NCI-H1092 (cell line): ENCODE results near the gene HPCAL4.

Source experiments
- DNase-seq: peaks from one replicate; lab custom pipeline; 2025; lab: John Stamatoyannopoulos, UW

Gene HPCAL4

DNA sequence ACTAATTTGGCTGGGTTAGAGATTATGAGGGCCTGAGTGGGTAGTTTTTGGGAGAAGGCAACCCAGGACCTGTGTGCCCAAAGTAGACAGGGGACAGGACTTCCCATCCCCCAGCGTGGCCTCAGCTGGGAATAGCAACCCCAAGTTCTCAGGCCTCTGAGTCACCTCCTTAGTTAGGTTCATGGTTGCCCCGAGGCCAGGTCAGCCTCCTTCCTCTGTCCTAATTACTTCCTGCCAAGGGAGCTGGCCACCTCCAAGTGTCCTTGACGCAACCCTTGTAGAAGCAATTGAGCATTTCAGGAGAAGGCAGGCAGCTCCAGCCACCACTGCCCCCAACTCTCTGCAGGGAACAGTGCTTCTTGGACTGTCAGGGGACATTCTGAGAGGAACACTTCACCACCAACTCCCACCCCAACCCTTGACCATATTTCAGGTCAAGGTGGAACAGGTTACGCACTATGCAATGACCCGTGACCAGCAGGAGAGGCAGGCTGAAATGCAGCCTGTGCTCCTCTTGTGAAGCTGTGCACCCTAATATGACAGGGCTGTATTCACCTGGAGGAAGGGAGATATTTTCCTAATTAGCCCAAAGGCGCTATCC lies 14.2 kb downstream of the HPCAL4 start:
- no peak for DNase-seq

DNA sequence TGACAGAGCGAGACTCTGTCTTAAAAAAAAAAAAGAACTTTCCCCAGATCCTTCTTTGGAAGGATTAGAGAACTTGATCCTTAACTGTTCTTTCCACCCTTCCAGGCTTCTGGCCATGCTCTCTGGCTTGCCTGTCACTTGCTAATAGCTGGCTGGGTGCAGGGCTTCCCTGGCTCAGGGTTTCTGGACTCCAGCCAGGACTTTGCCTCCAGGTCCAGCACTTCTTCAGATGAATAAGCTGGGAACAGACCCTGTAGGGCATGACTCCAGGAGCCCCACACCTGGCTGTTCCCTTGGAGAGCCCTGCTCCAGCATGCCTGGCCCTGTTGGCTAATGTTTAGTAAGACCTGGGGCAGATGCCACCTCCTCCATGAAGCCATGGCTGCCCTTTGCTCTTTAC lies 16.0 kb downstream of the HPCAL4 start:
- no peak for DNase-seq

DNA sequence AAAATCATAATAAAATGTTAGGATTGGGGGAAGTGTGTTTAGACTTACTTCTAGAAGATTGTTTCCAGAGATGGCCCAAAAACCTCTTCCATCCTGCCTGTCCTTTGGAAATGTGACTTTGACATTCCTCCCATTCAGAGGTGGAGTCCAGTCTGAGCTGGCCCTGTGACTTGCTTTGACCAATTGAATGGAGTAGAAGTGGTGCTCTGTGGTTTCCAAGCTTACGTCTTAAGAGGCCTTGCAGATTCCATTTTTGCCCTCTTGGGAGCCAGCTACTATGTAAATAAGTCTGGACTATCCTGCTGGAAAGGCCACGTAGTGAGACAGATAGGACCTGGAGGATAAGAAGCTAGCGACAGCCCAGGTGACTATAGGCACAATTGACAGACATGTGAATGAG lies 18.0 kb downstream of the HPCAL4 start:
- no peak for DNase-seq

DNA sequence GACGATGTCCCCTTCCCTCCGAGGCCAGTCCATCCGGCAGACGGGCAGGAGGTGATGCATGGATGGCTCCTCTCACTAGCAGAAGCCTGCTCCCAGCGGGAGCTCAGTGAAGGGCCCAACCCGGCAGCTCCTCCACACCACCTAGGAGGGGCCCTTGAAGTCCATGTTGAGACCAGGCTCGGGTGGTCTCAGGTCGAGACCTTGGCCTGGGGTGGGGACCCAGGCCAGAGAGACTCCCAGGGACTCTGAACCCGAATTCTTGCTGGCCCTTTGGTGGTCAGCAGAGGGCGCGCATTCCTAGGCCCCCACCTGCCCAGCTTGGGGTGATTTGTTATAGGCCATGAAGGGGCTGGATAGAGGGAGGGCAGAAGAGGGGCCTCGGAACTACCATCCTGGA lies 18.7 kb downstream of the HPCAL4 start:
- DNase-seq: no peak

DNA sequence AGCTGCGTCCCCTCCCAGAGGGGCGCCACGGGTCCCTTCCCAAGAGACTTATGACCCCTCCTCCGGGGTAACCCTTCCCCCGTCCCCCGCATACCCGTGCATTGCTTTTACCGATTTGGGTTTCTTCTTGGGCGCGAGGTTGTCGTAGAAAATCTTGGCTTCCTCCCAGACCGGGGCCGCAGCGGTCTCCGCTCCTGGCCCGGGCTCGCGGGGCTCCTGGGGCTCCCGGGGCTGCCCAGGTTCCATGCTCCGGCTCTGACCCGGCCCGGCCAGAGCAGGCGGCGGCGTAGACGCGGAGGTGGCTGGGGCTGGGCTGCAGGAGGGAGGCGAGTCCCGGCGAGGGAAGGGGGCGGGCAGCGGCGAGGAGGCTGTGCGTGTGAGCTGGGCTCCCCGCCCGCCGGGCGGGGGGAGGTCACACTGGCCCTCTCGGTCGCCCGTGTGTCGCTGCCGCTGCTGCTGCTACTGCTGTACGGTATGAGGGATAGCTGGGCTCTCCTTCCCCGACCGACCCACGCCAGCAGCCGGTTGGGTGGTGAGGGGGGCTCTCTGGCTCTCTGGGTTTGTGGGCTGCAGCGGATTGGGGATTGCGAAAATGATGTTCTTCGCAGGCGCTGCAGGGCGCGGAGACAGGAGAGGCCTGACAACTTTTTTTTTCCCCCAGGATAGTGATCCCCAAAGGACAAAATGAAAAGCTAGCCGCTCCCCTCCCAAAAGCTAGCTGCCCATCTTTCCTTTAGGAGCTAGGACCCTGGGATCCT lies 19.3 kb downstream of the HPCAL4 start, which contains the start of gene NT5C1A:
Gene NT5C1A, minus strand, starts transcription at position 315 of the 758 bp plus-strand sequence. Its CDS starts 69 bp downstream, at position 246.
- DNase-seq: no peak

DNA sequence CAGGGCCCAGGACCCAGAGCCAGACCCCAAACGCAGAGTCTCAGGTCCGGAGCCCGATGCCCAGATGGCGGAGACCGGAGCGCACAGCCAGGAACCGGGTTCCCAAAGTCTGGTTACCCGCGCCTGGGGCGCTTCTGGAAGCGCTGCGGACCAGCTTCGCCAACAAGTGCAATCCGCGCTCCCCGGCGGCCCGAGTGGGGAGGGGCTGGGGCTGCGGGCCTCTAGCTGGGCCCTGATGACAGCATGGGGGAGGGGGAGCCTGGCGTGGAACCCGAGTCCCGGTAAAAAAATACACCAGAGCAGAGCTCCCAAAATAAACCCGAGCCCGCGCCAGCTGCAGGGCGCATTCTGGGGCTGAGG lies 19.8 kb downstream of the HPCAL4 start:
- DNase-seq: no peak

DNA sequence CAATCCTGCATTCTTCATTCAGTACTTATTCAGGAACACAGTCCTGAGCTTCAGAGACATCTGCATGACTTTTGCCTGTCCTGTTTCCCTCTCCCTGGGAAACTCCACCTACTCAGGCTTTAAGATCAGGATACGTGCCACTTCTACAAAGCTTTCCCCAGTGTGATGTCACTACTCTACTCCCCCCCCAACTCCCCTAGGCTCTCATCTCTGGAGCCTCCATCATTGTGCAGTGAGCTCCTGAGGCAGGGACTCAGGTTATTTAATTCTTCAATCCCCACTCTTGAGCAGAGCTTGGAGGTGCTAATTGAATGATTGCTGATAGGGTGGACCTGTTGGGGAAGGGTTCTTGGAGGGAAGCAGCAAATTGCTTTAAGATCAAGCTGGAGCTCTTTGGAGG lies 20.5 kb downstream of the HPCAL4 start:
- no peak for DNase-seq

DNA sequence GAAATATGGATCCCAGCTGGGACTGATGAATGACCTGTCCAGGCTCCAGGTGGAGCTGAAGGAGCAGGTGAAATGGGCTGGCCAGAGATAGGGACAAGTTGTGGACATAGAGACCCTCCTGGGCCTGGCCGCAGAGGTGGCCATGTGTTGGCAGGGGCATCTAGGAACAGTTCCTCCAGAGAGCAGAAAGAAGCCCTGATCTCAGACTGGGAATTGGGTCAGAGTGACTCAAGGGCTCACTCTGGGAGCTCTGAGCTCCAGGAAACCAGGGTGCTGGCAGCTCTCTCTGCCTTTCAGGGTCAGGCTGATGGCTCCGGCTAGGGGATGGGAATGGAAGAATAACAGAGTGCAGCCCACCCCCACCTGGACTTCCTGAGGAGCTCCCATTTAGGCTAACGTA lies 22.3 kb downstream of the HPCAL4 start:
- no peak for DNase-seq

DNA sequence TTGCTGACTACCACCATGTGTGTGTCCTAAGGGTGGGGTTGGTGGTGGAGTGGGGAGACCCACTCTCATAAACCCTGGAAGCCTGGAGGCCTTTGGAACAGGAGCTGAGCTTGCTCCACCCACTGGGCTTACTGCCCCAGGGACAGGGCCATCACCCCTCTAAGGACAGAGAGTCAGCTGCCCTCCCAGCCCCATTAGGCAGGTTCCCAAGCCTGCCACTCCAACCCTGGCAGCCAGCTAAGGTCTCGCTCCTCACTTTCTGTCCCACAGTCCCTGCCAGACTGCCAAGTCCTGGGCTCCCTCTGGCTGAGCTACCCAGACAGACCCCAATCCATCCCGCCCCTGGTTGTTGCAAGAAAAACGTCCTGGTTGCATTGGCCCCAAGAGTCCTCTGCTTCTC lies 23.1 kb downstream of the HPCAL4 start:
- DNase-seq: no peak

DNA sequence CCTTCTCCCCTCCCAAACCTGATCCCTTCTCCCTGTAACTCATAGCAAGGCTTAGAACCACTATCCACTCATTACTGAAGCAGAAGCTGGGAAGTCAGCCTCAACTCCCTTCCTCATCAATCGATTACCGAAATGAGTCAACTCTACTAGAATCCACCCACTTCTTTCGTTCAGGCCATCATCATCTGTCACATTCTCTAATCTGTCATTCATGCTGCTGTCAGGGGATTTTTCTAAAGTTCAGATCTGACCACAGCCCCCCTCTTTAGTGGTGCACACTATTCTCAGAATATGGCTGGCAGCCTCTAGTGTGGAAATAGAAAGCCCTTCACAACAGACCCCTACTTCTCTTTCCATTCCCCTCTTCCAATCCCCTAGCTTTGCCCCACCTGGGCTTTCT lies 24.5 kb downstream of the HPCAL4 start:
- no peak for DNase-seq

DNA sequence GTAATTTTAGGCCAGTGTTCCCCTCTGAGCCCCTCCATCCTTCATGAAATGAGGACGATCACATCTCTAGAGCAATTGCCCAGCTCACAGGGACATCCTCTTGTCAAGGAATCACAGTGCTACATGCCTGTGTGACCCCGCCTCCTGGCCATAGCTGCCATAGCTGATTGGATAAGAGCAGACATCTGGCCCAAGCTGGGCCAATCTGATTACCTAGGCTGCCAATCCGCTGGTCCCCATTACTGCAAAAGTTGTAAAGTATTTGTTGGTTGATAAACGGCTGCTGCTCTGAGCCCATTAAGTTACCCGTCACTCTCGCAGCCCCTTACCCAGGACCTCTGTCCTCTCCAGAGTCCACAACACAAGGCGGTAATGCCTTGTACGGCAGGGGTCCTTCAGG lies 27.7 kb downstream of the HPCAL4 start:
- no peak for DNase-seq

DNA sequence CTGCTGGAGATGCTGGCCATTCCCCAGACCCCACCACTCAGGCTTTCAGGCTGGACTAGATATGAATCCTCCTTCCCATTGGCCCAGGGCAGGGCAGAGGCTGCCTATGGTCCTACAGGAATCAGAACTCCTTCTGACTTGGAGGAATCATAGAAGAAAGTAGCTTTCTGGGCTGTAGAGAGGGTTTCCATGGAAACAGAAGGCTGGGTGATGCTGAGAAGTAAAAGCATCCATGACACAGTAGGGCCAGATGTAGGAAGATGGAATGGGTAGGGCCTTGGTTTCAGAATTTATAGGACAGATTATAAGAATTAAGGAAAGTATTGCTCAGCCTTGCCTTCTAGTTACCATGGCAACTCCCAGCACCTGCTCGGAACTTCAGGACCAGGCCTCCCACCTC lies 28.4 kb downstream of the HPCAL4 start:
- DNase-seq: no peak

DNA sequence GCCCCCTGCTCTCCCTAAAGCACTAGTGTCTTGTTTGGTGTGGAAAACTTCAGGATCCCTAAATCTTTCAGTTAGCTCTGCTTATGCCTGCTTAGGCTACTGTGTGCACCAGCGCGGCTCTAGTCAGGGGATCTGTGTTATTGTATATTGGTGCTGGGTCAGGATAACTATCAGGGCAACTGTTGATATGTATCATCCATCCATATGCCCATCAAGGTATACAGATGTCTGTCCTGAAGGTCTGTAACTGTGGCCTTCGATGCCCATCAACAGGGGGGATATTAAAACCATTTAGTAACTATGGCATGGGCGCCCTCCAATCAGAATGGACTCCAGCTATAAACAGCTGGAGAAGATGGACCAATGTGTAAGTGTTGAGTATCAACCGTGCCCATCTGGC lies 31.7 kb downstream of the HPCAL4 start:
- DNase-seq: no peak

DNA sequence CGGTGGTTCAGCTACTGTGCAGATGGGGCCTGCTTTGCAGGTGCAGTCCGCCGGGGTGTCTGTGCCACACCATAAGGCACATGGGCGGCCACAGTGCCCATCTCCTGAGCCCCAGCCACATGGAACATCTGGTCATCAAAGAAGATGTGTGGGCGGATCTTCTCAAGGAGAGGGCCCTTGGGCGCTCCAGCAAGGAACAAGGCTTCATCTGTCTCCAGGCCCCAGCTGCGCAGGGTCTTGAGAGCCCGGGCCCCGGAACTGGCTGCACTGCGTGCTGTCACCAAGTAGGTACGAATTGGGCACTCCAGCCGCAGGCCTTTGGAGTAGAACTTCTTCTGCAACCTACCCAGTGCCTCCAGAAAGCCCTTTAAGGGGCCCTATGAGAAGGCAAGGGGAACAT lies 32.1 kb downstream of the HPCAL4 start:
- no peak for DNase-seq

DNA sequence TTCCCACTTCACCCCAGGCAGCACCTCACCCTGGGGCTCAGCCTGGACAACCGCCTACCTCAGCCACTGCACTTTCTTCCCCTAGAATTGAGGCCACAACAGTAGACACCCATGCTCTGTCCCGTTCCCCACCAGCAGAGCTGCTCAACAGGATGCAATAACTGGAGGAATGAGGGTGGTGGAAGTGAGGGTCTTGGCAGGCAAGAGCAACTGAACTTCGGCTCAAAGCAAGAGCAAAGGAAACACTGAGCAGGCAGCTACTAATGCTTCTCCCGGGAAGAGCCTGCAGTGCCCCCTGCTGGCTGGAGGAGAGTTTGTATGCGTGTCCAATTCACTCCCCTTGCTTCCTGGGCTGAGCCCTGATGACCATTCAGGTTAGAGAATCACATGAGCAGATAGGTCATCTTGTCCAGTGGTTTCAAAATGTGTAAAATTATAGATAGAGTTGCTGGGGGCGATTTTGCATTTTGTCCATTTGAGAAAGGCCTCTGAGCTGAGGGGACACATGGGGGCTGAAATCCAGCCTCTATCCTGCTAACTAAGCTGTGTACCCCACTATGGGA lies 33.2 kb downstream of the HPCAL4 start:
- DNase-seq: peak; percentile 80

DNA sequence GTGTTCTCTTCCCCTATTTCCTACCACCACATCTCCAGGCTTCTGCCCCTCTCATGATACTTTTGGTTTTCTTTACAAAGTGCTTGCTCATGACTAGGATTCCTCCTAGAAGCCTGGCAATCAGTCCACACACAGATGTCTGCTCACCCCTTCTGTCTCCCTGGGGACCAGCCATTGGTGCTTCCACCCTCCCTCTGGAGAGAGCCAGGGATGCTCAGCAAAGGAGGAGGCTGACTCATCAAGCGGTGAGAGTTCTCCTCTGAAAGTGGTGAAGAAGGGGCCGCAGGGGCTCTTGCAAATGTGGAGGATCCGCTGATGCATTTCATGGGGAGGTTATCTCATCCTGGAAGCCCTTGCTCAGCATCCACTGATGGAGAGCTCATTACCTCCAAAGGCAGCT lies 33.8 kb downstream of the HPCAL4 start:
- DNase-seq: no peak

DNA sequence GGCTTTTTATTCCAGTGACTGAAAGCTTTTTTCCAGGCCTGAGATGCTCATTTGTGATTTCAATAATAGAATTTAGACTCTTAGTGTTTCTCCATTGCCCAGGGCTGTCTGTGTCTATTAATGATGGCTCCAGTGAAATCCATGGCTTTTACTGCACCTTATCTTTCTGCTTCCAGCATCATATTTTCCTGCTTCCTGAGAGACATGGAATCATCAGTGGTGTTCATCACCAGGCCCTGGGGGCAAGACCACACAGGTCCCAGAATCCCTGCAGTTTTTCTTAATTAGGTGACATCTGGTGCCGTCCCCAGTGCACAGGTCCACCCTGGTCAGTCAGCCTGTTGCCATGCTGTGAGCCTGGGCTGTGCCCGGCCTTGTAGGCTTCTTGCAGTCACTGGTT lies 34.8 kb downstream of the HPCAL4 start:
- no peak for DNase-seq

DNA sequence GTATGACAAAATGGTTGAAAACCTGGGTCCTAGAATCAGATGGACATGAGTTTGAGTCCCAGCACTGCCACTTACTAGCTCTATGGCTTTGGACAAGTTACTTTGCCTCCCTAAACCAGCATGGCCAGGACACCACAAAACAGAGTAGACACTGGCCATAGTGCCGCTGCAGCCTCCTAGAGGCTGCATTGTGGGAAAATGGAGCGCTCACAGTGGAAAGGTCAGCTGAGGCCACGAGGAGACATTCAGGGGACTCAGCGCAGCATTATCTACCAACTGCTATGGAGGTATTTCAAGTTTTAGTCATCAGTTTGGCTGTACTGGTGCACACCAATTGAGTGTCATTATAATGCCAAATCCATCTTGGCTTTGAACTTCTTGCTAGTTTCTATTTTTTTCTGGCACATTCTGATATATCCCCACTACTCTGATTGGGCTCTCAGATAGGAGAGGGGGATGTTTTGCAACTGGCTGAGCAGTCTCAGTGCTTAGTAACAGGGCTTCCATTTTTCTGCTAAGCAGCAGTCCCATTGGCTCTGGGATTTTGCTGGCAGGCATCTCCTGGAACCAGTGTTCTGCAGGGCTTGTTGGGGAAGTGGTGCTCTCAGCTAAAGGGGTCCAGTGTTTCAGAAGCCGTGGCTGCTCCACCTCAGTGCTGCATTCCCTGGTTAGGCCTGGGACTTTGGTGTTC lies 35.5 kb downstream of the HPCAL4 start:
- no peak for DNase-seq

DNA sequence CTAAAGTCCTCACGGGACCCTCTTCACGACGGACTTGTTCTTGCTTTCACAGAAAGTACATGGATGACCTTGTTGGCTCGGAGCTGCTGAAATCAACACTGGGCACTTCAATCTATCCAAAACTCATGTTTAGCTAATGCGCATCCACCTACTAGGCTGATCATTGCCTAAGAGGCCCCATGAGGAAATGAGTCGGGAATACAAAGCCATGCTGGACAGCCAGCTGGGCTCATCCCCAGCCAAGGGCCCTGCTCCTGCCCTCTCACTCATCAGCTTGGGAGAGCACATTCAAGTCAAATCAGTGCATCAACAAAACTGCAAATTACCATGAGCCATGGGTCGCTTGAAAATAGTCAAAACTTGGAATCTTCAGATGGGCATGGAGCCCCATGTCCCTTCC lies 36.9 kb downstream of the HPCAL4 start:
- no peak for DNase-seq

DNA sequence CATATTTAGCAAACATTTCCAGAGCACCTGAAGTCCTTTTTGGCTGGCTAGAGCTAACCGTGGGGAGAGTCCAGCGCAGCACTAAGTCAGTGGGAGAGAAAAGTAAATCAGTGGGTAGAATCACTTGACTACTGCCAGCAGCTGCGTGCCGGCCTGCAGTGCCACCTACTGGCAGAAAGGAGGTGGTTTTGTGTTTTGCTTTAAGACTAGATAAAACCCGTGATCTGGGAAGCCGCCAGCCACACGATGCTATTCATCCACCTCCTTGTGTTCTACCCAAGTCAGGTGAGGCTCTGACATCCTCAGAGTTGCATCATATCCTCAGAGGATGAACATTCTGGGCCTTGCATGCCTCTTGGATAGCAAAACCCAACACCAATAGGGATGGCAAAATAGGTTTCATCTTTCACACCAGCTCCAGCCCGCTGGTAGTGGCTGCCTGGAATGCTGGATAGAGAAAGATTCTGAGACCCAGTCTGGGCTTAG lies 37.6 kb downstream of the HPCAL4 start:
- peak; percentile 87 for DNase-seq

DNA sequence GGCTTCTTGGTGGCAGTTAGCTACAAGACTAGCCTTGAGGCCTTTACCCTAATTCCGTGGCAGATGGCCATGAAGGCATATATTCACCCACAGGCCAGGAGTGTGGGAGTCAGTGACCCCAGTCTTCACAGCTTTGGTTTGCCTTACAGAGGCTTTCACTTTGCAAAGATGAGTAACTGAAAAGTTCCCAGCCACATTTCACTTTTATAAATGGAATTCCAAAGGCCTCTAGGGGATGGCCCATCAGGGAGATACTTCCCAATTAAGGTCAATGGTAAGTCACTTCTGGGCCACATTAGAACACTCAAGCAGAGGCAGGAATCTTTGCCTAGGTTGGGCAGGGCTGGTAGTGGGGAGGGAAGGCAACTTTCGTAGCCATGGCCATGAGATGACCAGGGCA lies 38.7 kb downstream of the HPCAL4 start:
- no peak for DNase-seq

DNA sequence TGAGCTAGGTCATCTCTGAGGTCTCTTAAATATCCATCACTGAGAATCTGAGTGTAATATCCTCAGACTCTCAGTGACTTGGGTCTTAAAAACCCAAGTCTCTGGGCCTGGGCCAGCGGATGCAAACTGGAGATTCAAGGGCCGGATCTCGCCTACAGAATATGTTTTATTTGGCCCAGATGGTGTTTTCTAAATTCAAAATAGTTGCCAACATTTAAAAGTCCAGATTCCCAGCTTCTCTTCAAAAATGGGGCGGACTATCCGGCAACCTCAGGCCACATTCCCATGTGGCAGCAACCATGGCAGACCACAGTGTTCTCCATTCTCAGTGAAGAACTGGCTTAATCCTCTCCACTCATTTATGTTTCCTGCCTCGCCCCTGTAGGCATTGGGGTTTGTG lies 39.1 kb downstream of the HPCAL4 start:
- no peak for DNase-seq

DNA sequence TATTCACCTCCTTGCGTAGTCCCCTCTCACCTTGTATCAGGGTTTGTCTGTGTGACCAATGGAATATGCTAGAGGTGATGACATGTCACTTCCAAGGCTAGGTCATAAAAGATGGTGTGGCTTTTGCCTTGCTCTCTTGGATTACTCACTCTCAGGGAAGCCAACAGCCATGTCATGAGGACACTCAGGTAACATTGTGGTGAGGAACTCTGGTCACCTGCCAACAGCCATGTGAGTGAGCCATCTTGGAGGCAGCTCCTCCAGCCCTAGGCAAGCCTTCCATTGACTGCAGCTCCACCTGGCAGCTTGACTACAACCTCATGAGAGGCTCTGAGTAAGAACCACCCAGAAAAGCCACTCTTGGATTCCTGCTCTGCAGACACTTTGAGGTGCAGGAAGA lies 40.8 kb downstream of the HPCAL4 start:
- no peak for DNase-seq
